BLaER1 treated with 17β-estradiol and CSF1 and Interleukin-3, amounts not matched to agents 10 nM and 100 nM (cell line): ENCODE results near the gene TMEM140.
A peak's percentile ranks its signal among the peaks of the same experiment; 100 is the strongest.

Source experiments
- H3K27ac ChIP-seq, 11 experiments: shearing (Covaris generic); formaldehyde crosslinking; 2 replicates each; pipeline ENCODE4 v1.8.1; 2022
- H3K27me3 ChIP-seq, 11 experiments: shearing (Covaris generic); formaldehyde crosslinking; 2 replicates each; pipeline ENCODE4 v1.8.1; 2022
- H3K36me3 ChIP-seq, 11 experiments: shearing (Covaris generic); formaldehyde crosslinking; 2 replicates each; pipeline ENCODE4 v1.8.1; 2022
- H3K4me1 ChIP-seq, 10 experiments: shearing (Covaris generic); formaldehyde crosslinking; 2 replicates each; pipeline ENCODE4 v1.8.1; 2022
- H3K4me2 ChIP-seq, 11 experiments: shearing (Covaris generic); formaldehyde crosslinking; 2 replicates each; pipeline ENCODE4 v1.8.1; 2022
- H3K4me3 ChIP-seq, 10 experiments: shearing (Covaris generic); formaldehyde crosslinking; 2 replicates each; pipeline ENCODE4 v1.8.1; 2022
- H3K9ac ChIP-seq, 11 experiments: shearing (Covaris generic); formaldehyde crosslinking; 2 replicates each; pipeline ENCODE4 v1.8.1; 2022
- H3K9me3 ChIP-seq, 11 experiments: shearing (Covaris generic); formaldehyde crosslinking; replicated peaks in 1 of 11; 2 replicates each; pipeline ENCODE4 v1.8.1; 2022
- H4K20me1 ChIP-seq, 11 experiments: shearing (Covaris generic); formaldehyde crosslinking; 2 replicates each; pipeline ENCODE4 v1.8.1; 2022
- Cebpa-rat ChIP-seq, 11 experiments: shearing (Covaris generic); IDR thresholded peaks; 2 replicates each; pipeline ENCODE4 v1.8.1; 2022

TMEM140 gene

DNA sequence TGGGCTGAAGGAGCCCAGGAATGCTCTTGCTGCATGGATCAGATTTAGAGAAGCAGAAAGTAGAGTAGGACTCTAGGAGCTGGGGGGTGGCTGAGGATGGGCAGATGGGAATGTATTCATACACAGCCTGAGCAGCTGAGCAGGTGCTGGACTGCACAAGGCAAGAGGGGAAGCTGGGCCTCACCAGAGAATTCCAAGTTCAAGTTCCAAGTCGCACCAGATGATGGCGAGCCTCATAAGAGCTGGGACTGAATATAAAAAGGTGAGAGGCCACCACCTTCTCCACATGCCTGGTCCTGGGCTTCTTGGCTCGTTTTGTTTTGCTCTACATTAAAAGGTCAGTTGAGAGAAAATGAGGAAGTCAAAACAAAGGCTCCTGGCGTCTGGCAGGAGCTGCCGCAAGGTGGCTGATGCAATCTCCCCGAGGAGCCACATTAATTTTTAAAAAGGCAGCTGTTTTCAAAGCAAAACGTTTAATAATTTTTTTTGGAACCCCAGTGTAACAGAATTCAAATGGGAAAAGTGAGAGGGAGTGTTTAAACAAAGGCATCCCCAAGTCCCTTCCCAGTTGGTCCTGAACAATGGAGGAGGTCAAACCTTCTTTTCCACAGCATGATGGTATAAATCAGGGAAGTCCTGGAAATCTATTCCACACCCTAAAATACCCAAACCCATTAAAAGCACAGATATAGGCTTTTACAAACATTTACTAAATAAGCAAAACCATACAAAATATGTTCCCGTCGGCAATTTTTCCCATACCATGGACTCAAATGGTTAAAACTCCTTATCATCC, 13.2 kb downstream of the TMEM140 start:
- Histone ChIP-seq H3K36me3 (peaks cover 67 to 77% (median 73%) of the 10 kb centered on the region in 11 experiments), H3K27ac (peak overlapping the region; percentile 59 to 89 (median 84); a peak in 21 of 22 replicates), H3K9me3 (peaks cover 43 to 75% (median 59%) of the 10 kb centered on the region in 11 experiments), H4K20me1 (peaks cover 0 to 17% (median 0%) of the 10 kb centered on the region in 11 experiments; a peak in 4 of 22 replicates), H3K27me3 (no peaks in the 10 kb centered on the region), H3K4me2 (peak overlapping the region; percentile 58 to 93 (median 80)), H3K4me1 (peaks cover 29 to 44% (median 35%) of the 10 kb centered on the region in 10 experiments), H3K4me3 (peak overlapping the region in 7 of 10 experiments; percentile 0 to 36 (median 23); a peak in 7 of 20 replicates), H3K9ac (peak overlapping the region; percentile 54 to 71 (median 67))
- TF ChIP-seq Cebpa-rat (IDR thresholded peaks at IDR 0.05), result peak in 6 of 11 experiments; percentile 12 to 80 (median 48); a peak in 6 of 22 replicates

DNA sequence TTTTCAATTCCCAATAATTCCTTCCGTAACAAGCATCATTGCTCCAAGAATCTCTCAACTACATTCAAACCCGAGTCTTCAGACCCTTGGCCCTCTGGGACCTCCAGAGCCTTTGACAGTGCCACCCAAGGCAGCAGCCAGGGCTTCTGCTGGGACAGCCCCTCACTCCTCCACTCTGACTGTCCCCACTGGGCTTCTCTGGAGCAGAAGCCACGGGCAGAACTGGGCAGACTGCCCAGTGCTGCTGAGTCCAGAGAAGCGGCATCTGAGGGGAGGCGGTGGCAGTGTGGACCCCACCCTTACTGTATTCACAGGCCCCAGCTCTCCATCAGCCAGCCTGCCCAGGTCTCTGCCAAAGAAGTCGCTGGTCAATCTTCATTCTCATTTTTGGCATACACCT, 13.8 kb downstream of the TMEM140 start:
- peak overlapping the region in 7 of 11 experiments; percentile 54 to 71 (median 67); a peak in 12 of 22 replicates for H3K9ac ChIP-seq
- H4K20me1 ChIP-seq, result peaks cover 0 to 23% (median 0%) of the 10 kb centered on the region in 11 experiments; a peak in 7 of 22 replicates
- peak overlapping the region in 4 of 10 experiments; percentile 23 to 36 (median 28); a peak in 4 of 20 replicates for H3K4me3 ChIP-seq
- no peak for TF ChIP-seq Cebpa-rat (IDR thresholded peaks at IDR 0.05)
- H3K4me2 ChIP-seq, result peak overlapping the region; percentile 58 to 93 (median 80)
- peaks cover 29 to 46% (median 36%) of the 10 kb centered on the region in 10 experiments for H3K4me1 ChIP-seq
- H3K27ac ChIP-seq, result peak overlapping the region; percentile 59 to 89 (median 84); a peak in 21 of 22 replicates
- H3K9me3 ChIP-seq, result peaks cover 37 to 69% (median 53%) of the 10 kb centered on the region in 11 experiments
- H3K27me3 ChIP-seq, result no peaks in the 10 kb centered on the region
- peaks cover 69 to 78% (median 75%) of the 10 kb centered on the region in 11 experiments for H3K36me3 ChIP-seq

DNA sequence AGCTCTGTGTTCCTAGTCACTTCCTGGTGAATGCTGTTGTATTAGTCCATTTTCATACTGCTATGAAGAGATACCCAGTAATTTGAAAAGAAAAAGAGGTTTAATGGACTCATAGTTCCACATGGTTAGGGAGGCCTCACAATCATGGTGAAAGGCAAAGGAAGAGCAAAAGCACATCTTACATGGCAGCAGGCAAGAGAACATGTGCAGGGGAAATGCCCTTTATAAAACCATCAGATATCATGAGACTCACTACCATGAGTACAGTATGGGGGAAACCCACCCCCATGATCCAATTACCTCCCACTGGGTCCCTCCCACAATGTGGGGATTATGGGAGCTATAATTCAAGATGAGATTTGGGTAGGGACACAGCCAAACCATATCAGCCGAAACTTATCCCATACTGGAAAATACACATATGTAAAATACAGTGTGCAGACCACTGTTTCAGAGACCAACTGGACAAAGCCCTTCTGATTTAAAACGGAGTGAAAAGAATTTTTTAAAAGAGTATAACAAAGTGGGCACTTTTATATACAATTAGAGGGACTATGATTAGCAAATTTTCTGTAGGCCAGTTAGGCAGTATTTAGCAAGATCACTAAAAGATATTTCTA, 14.6 kb downstream of the TMEM140 start:
- Histone ChIP-seq H3K4me1 (peaks cover 30 to 54% (median 39%) of the 10 kb centered on the region in 10 experiments), H3K9ac (no peak overlapping the region), H3K36me3 (peaks cover 69 to 78% (median 76%) of the 10 kb centered on the region in 11 experiments), H3K9me3 (peaks cover 29 to 61% (median 44%) of the 10 kb centered on the region in 11 experiments), H4K20me1 (peaks cover 0 to 31% (median 7%) of the 10 kb centered on the region in 11 experiments; a peak in 9 of 22 replicates), H3K4me3 (peak overlapping the region in 3 of 10 experiments; percentile 5 to 32 (median 25); a peak in 1 of 20 replicates), H3K27me3 (no peaks in the 10 kb centered on the region), H3K4me2 (peak overlapping the region in 4 of 11 experiments; percentile 80 to 93 (median 91); a peak in 7 of 22 replicates), H3K27ac (peak overlapping the region in 10 of 11 experiments; percentile 77 to 89 (median 84); a peak in 19 of 22 replicates)
- no peak for TF ChIP-seq Cebpa-rat (IDR thresholded peaks at IDR 0.05)

DNA sequence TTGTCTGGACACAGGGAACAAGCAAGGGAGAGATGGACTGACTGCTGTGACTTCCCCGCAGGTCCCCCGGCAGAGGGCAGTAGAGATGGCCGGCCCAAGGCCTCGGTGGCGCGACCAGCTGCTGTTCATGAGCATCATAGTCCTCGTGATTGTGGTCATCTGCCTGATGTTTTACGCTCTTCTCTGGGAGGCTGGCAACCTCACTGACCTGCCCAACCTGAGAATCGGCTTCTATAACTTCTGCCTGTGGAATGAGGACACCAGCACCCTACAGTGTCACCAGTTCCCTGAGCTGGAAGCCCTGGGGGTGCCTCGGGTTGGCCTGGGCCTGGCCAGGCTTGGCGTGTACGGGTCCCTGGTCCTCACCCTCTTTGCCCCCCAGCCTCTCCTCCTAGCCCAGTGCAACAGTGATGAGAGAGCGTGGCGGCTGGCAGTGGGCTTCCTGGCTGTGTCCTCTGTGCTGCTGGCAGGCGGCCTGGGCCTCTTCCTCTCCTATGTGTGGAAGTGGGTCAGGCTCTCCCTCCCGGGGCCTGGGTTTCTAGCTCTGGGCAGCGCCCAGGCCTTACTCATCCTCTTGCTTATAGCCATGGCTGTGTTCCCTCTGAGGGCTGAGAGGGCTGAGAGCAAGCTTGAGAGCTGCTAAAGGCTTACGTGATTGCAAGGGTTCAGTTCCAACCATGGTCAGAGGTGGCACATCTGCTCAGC, 16.6 kb downstream of the TMEM140 start:
- H3K4me2 ChIP-seq, result no peak overlapping the region
- H3K36me3 ChIP-seq, result peaks cover 68 to 77% (median 72%) of the 10 kb centered on the region in 11 experiments
- H3K4me3 ChIP-seq, result no peak overlapping the region
- H3K27ac ChIP-seq, result peak overlapping the region in 2 of 11 experiments; percentile 22 to 23; a peak in 2 of 22 replicates
- H3K9me3 ChIP-seq, result peaks cover 21 to 44% (median 28%) of the 10 kb centered on the region in 11 experiments
- H4K20me1 ChIP-seq, result peaks cover 0 to 44% (median 12%) of the 10 kb centered on the region in 11 experiments; a peak in 9 of 22 replicates
- H3K9ac ChIP-seq, result no peak overlapping the region
- no peaks in the 10 kb centered on the region for H3K27me3 ChIP-seq
- no peak for TF ChIP-seq Cebpa-rat (IDR thresholded peaks at IDR 0.05)
- H3K4me1 ChIP-seq, result peaks cover 38 to 61% (median 50%) of the 10 kb centered on the region in 10 experiments

DNA sequence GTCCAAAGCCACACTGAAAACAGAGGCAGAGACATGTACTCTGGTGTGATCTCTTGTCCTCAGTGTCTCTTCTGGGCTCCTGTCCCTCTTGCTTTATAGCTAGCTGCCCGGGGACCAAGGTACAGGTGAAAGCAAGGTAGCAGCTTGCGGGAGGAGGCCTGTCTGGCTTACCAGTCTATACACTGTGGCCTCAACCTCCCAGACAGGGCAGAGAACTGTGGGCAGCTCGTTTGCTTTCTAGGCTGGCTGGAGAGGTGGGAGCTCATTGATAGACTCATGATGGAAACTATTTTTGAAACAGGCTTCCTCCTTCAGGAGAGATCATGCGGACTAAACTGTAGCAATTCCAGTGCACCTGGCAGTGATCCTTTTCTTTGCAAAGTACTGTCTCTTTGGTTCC, 18.0 kb downstream of the TMEM140 start:
- Histone ChIP-seq H3K4me2 (no peak overlapping the region), H3K36me3 (peaks cover 68 to 77% (median 72%) of the 10 kb centered on the region in 11 experiments), H3K9ac (no peak overlapping the region), H3K27me3 (no peaks in the 10 kb centered on the region), H3K27ac (no peak overlapping the region), H4K20me1 (peaks cover 0 to 44% (median 12%) of the 10 kb centered on the region in 11 experiments; a peak in 9 of 22 replicates), H3K4me3 (no peak overlapping the region), H3K9me3 (peaks cover 21 to 44% (median 28%) of the 10 kb centered on the region in 11 experiments), H3K4me1 (peaks cover 29 to 50% (median 40%) of the 10 kb centered on the region in 10 experiments)
- no peak for TF ChIP-seq Cebpa-rat (IDR thresholded peaks at IDR 0.05)

DNA sequence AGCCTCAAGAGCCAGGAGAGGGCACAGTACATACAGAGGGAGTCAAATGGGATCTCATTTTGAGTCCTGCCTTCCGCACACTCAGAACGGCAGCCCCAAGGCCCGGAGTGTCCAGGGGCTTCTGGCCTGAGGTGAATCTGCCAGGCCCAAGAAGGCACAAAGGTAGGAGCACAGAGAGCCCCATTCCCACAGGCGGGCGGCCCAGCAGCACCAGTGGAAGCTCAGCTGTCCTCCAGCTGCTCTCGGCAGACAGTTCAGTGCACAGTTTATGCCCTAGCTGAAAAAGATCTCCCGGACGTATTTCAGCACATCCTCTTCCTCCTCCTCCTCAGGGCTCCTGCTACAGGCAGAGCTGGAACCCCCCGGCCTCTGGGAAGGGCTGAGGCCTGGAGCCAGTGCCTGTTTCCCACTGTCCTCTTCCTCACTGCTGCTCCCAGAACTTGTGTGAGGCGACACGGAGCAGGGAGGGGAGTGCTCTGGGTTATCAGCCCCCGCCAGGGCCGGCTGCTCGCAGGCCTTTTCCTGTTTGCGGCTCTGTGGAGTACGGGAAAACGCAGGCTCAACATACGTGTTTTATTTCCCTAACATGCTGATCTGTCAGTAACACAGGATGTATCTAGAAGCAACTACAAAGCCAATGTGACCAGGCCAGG, 18.6 kb downstream of the TMEM140 start:
- H3K4me2 ChIP-seq, result peak overlapping the region in 2 of 11 experiments; percentile 58 to 72; a peak in 4 of 22 replicates
- TF ChIP-seq Cebpa-rat (IDR thresholded peaks at IDR 0.05), result no peak
- H3K4me3 ChIP-seq, result no peak overlapping the region
- H3K27ac ChIP-seq, result no peak overlapping the region
- H4K20me1 ChIP-seq, result peaks cover 0 to 44% (median 12%) of the 10 kb centered on the region in 11 experiments; a peak in 9 of 22 replicates
- H3K36me3 ChIP-seq, result peaks cover 68 to 77% (median 71%) of the 10 kb centered on the region in 11 experiments
- H3K4me1 ChIP-seq, result peaks cover 28 to 50% (median 37%) of the 10 kb centered on the region in 10 experiments
- peak overlapping the region in 1 of 11 experiments; percentile 11; a peak in 2 of 22 replicates for H3K9ac ChIP-seq
- H3K9me3 ChIP-seq, result peaks cover 21 to 44% (median 27%) of the 10 kb centered on the region in 11 experiments
- no peaks in the 10 kb centered on the region for H3K27me3 ChIP-seq

DNA sequence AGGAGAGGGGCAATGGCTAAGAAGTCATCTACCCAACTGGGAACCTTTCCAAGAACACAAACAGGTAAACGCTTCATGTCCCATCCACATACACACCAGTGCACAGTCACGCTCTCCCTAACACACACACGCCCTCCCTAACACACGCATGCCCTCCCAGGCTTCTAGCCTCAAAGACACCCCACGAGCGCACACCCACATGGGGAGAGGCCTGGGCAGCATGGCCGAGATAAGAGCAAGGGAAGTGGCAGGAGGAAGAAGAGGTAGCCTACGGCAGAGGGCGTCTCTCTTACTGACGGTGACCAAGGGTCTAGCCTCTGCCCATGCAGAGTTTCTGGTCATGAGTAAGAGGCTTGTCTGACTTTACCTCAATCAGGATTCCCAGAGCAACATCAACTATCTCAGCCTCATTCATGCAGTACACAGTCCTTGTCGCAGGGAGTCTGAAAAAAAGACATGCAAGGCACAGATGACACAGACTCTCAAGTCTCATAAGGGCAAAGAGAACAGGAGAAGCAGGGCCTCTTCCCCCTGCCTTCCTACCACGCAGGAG, 19.6 kb downstream of the TMEM140 start:
- peaks cover 28 to 48% (median 36%) of the 10 kb centered on the region in 10 experiments for H3K4me1 ChIP-seq
- H3K27me3 ChIP-seq, result no peaks in the 10 kb centered on the region
- H3K4me2 ChIP-seq, result peak overlapping the region; percentile 12 to 72 (median 40); a peak in 19 of 22 replicates
- H3K4me3 ChIP-seq, result 0 out of 20 replicates have a peak overlapping the region, but pooled peaks of 1 of the 10 experiments have one; percentile 19
- peaks cover 0 to 44% (median 12%) of the 10 kb centered on the region in 11 experiments; a peak in 9 of 22 replicates for H4K20me1 ChIP-seq
- H3K9me3 ChIP-seq, result peaks cover 15 to 35% (median 18%) of the 10 kb centered on the region in 11 experiments
- peak overlapping the region in 1 of 11 experiments; percentile 26; a peak in 4 of 22 replicates for H3K27ac ChIP-seq
- no peak for TF ChIP-seq Cebpa-rat (IDR thresholded peaks at IDR 0.05)
- H3K9ac ChIP-seq, result peak overlapping the region in 5 of 11 experiments; percentile 18 to 48 (median 25); a peak in 4 of 22 replicates
- peaks cover 60 to 67% (median 63%) of the 10 kb centered on the region in 11 experiments for H3K36me3 ChIP-seq
